Neural cell (in vitro differentiated cells): Measurements from ENCODE around the gene NKD2. TPM values are rescaled to one million over a fixed set of nuclear protein-coding genes. Genes with fewer than 3 reads are reported as not detected.

Experiments
- H2AFZ ChIP-seq: fragments of 200-600, 300-800 bp; sonication (generic), shearing (Covaris generic); 2 replicates; pipeline ENCODE4 v1.6.0; 2014; ENCODE audit warnings: low read depth, mild to moderate bottlenecking, antibody characterized with exemption, low read length, moderate library complexity
- H3F3A ChIP-seq: fragments of 200-600 bp; shearing (Covaris generic); 2 replicates; pipeline ENCODE4 v1.6.1; 2016; ENCODE audit warnings: mild to moderate bottlenecking, moderate library complexity, mixed read lengths, antibody characterized with exemption, low read length; ENCODE audit not compliant: insufficient read depth, poor library complexity, severe bottlenecking
- H3K27ac ChIP-seq: fragments of 200-600, 300-800 bp; sonication (generic), shearing (Covaris generic); 2 replicates; pipeline ENCODE4 v1.5.1; 2014; ENCODE audit warnings: mild to moderate bottlenecking, low read length, moderate library complexity
- H3K27me3 ChIP-seq: fragments of 300-800, 200-600 bp; sonication (generic), shearing (Covaris generic); 2 replicates; pipeline ENCODE4 v1.6.0; 2014; ENCODE audit warnings: mild to moderate bottlenecking, low read depth, low read length, moderate library complexity; ENCODE audit not compliant: insufficient read depth
- H3K36me3 ChIP-seq: fragments of 300-800, 200-600 bp; sonication (generic), shearing (Covaris generic); 2 replicates; pipeline ENCODE4 v1.5.1; 2014; ENCODE audit warnings: mild to moderate bottlenecking, antibody characterized with exemption, low read length, moderate library complexity; ENCODE audit not compliant: insufficient read depth
- H3K4me2 ChIP-seq: fragments of 300-800, 200-600 bp; sonication (generic), shearing (Covaris generic); 2 replicates; pipeline ENCODE4 v1.6.0; 2014; ENCODE audit warnings: mild to moderate bottlenecking, low read length
- H3K4me3 ChIP-seq: fragments of 300-800, 200-600 bp; sonication (generic), shearing (Covaris generic); 2 replicates; pipeline ENCODE4 v1.5.1; 2014; ENCODE audit warnings: mild to moderate bottlenecking, low read length, moderate library complexity
- H3K79me2 ChIP-seq: fragments of 200-600 bp; shearing (Covaris generic); replicated peaks from 2 replicates; pipeline ENCODE4 v1.6.0; 2014; ENCODE audit warnings: mild to moderate bottlenecking, low read length, moderate library complexity; ENCODE audit not compliant: insufficient read depth
- H3K9ac ChIP-seq: fragments of 300-800, 200-600 bp; sonication (generic), shearing (Covaris generic); 2 replicates; pipeline ENCODE4 v1.6.1; 2016; ENCODE audit warnings: mild to moderate bottlenecking, low read length, mixed read lengths
- H3K9me2 ChIP-seq: fragments of 200-600 bp; shearing (Covaris generic); 2 replicates; pipeline ENCODE4 v1.6.1; 2016; ENCODE audit warnings: mild to moderate bottlenecking, low read length, mixed read lengths; ENCODE audit not compliant: insufficient read depth
- H3K9me3 ChIP-seq: fragments of 200-600, 300-800 bp; sonication (generic), shearing (Covaris generic); 2 replicates; pipeline ENCODE4 v1.6.1; 2016; ENCODE audit warnings: mild to moderate bottlenecking, mixed run types, low read length, moderate library complexity, mixed read lengths
- H4K20me1 ChIP-seq: fragments of 200-600 bp; shearing (Covaris generic); 2 replicates; pipeline ENCODE4 v1.6.1; 2016; ENCODE audit warnings: mild to moderate bottlenecking, mixed run types; ENCODE audit not compliant: insufficient read depth
- EP300 ChIP-seq: fragments of 450-650 bp; conservative IDR thresholded peaks from 2 replicates; pipeline ENCODE4 v1.6.1; 2014; ENCODE audit warnings: antibody characterized with exemption, mild to moderate bottlenecking, moderate library complexity; ENCODE audit not compliant: poor library complexity, severe bottlenecking
- EZH2 ChIP-seq: fragments of 200-600, 300-800 bp; shearing (Covaris generic), sonication (generic); IDR thresholded peaks from 2 replicates; pipeline ENCODE4 v1.6.1; 2014; ENCODE audit warnings: antibody characterized with exemption, low read length, borderline replicate concordance, mild to moderate bottlenecking; ENCODE audit not compliant: insufficient read depth, poor library complexity, severe bottlenecking
- MXI1 ChIP-seq: fragments of 450-650 bp; conservative IDR thresholded peaks from 2 replicates; pipeline ENCODE4 v1.6.1; 2014; ENCODE audit warnings: antibody characterized with exemption, mild to moderate bottlenecking; ENCODE audit not compliant: poor library complexity, severe bottlenecking
- POLR2AphosphoS5 ChIP-seq: IDR thresholded peaks from 2 replicates; pipeline ENCODE4 v1.6.1; 2012
- RAD21 ChIP-seq: fragments of 450-650 bp; conservative IDR thresholded peaks from 2 replicates; pipeline ENCODE4 v1.6.1; 2014; ENCODE audit warnings: antibody characterized with exemption, mild to moderate bottlenecking, moderate library complexity
- REST ChIP-seq: IDR thresholded peaks from 2 replicates; pipeline ENCODE4 v1.6.1; 2012; ENCODE audit warnings: borderline replicate concordance
- SMC3 ChIP-seq: fragments of 450-650 bp; conservative IDR thresholded peaks from 2 replicates; pipeline ENCODE4 v1.6.1; 2014; ENCODE audit warnings: antibody characterized with exemption, mild to moderate bottlenecking, moderate library complexity; ENCODE audit not compliant: poor library complexity
- TAF1 ChIP-seq: IDR thresholded peaks from 2 replicates; pipeline ENCODE4 v1.6.1; 2012; ENCODE audit warnings: low read depth
- polyA plus RNA-seq: library from polyadenylated mRNA; depleted of rRNA; stranded (reverse); fragments of >200 nt; gene quantifications from 2 replicates; pipeline ENCODE4 v1.2.3, GENCODE V29; 2014
- TF ChIP-seq, protein P1 (sequence below): fragments of 450-650 bp; IDR thresholded peaks from 2 replicates; pipeline ENCODE4 v1.5.1; 2014; ENCODE audit warnings: antibody characterized with exemption, mild to moderate bottlenecking, moderate library complexity; ENCODE audit not compliant: poor library complexity, severe bottlenecking

NKD2 gene
- polyA plus RNA-seq, 1 donor from 2014 or later, result 7.2 TPM

DNA sequence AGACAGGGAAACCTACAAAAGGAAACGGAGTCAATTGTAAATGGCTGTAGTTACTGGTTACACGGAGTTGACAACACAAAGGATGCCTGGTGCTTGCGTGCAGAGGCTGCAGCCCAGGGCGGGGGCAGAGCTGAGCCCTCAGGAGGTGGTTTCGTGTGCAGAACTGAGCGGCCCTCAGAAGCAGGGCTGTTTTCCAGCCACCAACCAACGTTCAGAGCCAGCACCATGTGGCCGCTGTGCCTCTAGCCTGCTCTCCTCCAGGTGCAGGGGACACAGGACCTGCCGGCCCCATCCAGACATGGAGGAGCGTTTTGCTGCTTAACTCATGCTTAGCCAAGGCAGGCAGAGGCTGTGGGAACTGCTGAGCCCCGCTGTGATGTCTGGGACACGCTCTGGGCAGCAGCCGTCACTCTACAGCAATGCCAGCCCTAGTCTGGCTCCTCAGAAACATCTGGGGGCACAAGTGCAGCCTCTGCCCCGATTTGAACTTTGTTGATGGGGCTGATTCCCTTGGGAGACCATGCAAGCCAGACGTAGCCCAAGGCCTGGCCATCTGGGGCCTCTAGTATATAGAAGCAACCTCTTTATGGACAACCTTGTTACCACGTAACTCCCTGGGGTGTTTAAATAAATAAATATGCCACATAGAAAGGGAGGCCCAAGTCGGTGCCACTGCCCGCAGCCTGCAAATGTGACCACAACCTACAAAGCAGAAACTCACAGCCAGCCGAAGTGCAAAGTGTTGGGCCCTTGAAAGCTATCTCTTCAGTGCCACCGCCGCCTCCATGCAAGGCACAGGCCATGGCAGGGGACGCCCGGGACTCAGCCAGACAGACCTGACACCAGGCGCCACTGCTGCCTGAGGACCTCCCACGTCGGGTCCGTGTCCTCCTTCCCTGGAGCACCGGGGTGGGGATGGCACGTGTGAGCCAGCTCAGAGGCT is 42.1 kb downstream of the NKD2 start:
- Histone ChIP-seq H3K27me3 (no peaks in the 10 kb centered on the region), H3K79me2 (no peaks in the 10 kb centered on the region), H3K27ac (no peak overlapping the region), H3K4me3 (no peak overlapping the region), H3K4me2 (no peak overlapping the region), H3K36me3 (no peaks in the 10 kb centered on the region), H3K9ac (no peak overlapping the region), H3K9me2 (no peaks in the 10 kb centered on the region), H2AFZ (no peak overlapping the region), H3K9me3 (no peaks in the 10 kb centered on the region), H4K20me1 (no peaks in the 10 kb centered on the region), H3F3A (no peaks in the 10 kb centered on the region)
- TF ChIP-seq RAD21, result no peak
- TF ChIP-seq TAF1, result no peak
- TF ChIP-seq REST, result no peak
- TF ChIP-seq SMC3, result no peak
- TF ChIP-seq, protein P1, sequence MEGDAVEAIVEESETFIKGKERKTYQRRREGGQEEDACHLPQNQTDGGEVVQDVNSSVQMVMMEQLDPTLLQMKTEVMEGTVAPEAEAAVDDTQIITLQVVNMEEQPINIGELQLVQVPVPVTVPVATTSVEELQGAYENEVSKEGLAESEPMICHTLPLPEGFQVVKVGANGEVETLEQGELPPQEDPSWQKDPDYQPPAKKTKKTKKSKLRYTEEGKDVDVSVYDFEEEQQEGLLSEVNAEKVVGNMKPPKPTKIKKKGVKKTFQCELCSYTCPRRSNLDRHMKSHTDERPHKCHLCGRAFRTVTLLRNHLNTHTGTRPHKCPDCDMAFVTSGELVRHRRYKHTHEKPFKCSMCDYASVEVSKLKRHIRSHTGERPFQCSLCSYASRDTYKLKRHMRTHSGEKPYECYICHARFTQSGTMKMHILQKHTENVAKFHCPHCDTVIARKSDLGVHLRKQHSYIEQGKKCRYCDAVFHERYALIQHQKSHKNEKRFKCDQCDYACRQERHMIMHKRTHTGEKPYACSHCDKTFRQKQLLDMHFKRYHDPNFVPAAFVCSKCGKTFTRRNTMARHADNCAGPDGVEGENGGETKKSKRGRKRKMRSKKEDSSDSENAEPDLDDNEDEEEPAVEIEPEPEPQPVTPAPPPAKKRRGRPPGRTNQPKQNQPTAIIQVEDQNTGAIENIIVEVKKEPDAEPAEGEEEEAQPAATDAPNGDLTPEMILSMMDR, result no peak
- no peak for TF ChIP-seq POLR2AphosphoS5
- TF ChIP-seq EZH2, result no peak
- no peak for TF ChIP-seq MXI1
- TF ChIP-seq EP300, result no peak

GRCh38 chr5:1051366-1051720 is 42.7 kb downstream of the NKD2 start:
- Histone ChIP-seq H3K9me2 (no peaks in the 10 kb centered on the region), H3K4me2 (no peak overlapping the region), H3K9ac (no peak overlapping the region), H3K4me3 (no peak overlapping the region), H4K20me1 (no peaks in the 10 kb centered on the region), H3K27ac (no peak overlapping the region), H3K27me3 (no peaks in the 10 kb centered on the region), H3K9me3 (no peaks in the 10 kb centered on the region), H2AFZ (no peak overlapping the region), H3K36me3 (no peaks in the 10 kb centered on the region), H3K79me2 (no peaks in the 10 kb centered on the region), H3F3A (no peaks in the 10 kb centered on the region)
- TF ChIP-seq EP300, result no peak
- no peak for TF ChIP-seq POLR2AphosphoS5
- no peak for TF ChIP-seq EZH2
- TF ChIP-seq TAF1, result no peak
- TF ChIP-seq SMC3, result no peak
- TF ChIP-seq MXI1, result no peak
- TF ChIP-seq REST, result no peak
- TF ChIP-seq, protein P1, result no peak
- no peak for TF ChIP-seq RAD21
